ENCODE results near the gene SYNE2. TPM values are rescaled to one million over a fixed set of nuclear protein-coding genes. Genes with fewer than 3 reads are reported as not detected.

Gene SYNE2
- total RNA-seq, 1 experiment from 2014 or later, result 9.7 TPM

GRCh38 chr14:64217834-64218233, 365.0 kb downstream of the SYNE2 start:
- no peak for DNase-seq (ENCODE audit: low spot score)

- no peak for DNase-seq (ENCODE audit: low spot score)
Measured at GRCh38 chr14:64218344-64219240, 365.8 kb downstream of the SYNE2 start.

GRCh38 chr14:64220056-64220455, 367.3 kb downstream of the SYNE2 start:
- no peak for DNase-seq (ENCODE audit: low spot score)

GRCh38 chr14:64220466-64220865, 367.7 kb downstream of the SYNE2 start:
- no peak for DNase-seq (ENCODE audit: low spot score)

GRCh38 chr14:64221391-64222003, 368.7 kb downstream of the SYNE2 start:
- DNase-seq (ENCODE audit: low spot score), result no peak

- DNase-seq (ENCODE audit: low spot score), result no peak
Measured at GRCh38 chr14:64225151-64225757, 372.4 kb downstream of the SYNE2 start.

- DNase-seq (ENCODE audit: low spot score), result no peak
Measured at GRCh38 chr14:64227856-64228255, 375.1 kb downstream of the SYNE2 start.

GRCh38 chr14:64229489-64229888, 376.7 kb downstream of the SYNE2 start:
- DNase-seq (ENCODE audit: low spot score), result no peak

- DNase-seq (ENCODE audit: low spot score), result peak; percentile 75
Measured at GRCh38 chr14:64232095-64232838, 379.5 kb downstream of the SYNE2 start.

- no peak for DNase-seq (ENCODE audit: low spot score)
Measured at GRCh38 chr14:64232944-64233343, 380.1 kb downstream of the SYNE2 start.

GRCh38 chr14:64233531-64234190, 380.9 kb downstream of the SYNE2 start:
- DNase-seq (ENCODE audit: low spot score), result no peak

- peak; percentile 2 for DNase-seq (ENCODE audit: low spot score)
Measured at GRCh38 chr14:64234877-64235651, 382.3 kb downstream of the SYNE2 start.

GRCh38 chr14:64235652-64236640, 383.1 kb downstream of the SYNE2 start:
- no peak for DNase-seq (ENCODE audit: low spot score)

- no peak for DNase-seq (ENCODE audit: low spot score)
Measured at GRCh38 chr14:64238049-64238448, 385.2 kb downstream of the SYNE2 start.

- no peak for DNase-seq (ENCODE audit: low spot score)
Measured at GRCh38 chr14:64238631-64239030, 385.8 kb downstream of the SYNE2 start.

GRCh38 chr14:64244279-64244678, 391.5 kb downstream of the SYNE2 start:
- DNase-seq (ENCODE audit: low spot score), result no peak

- no peak for DNase-seq (ENCODE audit: low spot score)
Measured at GRCh38 chr14:64245491-64245890, 392.7 kb downstream of the SYNE2 start.

- DNase-seq (ENCODE audit: low spot score), result no peak
Measured at GRCh38 chr14:64246688-64247087, 393.9 kb downstream of the SYNE2 start.

GRCh38 chr14:64247195-64247594, 394.4 kb downstream of the SYNE2 start:
- no peak for DNase-seq (ENCODE audit: low spot score)
